GF-D8 (cell line): ENCODE results near the gene PIGK.

Experiments used
- DNase-seq: peaks from one replicate; lab custom pipeline; 2025; lab: John Stamatoyannopoulos, UW

The PIGK gene

GRCh38 chr1:77096496-77097255 is 122.6 kb downstream of the PIGK start:
- no peak for DNase-seq

- DNase-seq, result no peak
These were observed 124.0 kb downstream of the PIGK start for GRCh38 chr1:77095236-77095635.

GRCh38 chr1:77089756-77090155 is 129.5 kb downstream of the PIGK start:
- DNase-seq, result no peak

GRCh38 chr1:77085109-77085508 is 134.1 kb downstream of the PIGK start:
- DNase-seq, result no peak

- DNase-seq, result no peak
These were observed 134.8 kb downstream of the PIGK start for GRCh38 chr1:77084457-77084856.

GRCh38 chr1:77081834-77082233 is 137.4 kb downstream of the PIGK start:
- DNase-seq, result no peak

GRCh38 chr1:77076759-77077158 is 142.5 kb downstream of the PIGK start:
- no peak for DNase-seq

- no peak for DNase-seq
These were observed 151.2 kb downstream of the PIGK start for GRCh38 chr1:77068013-77068412.

- no peak for DNase-seq
These were observed 153.4 kb downstream of the PIGK start for GRCh38 chr1:77065693-77066342.

- no peak for DNase-seq
These were observed 155.0 kb downstream of the PIGK start for GRCh38 chr1:77064246-77064645.

GRCh38 chr1:77063118-77063517 is 156.1 kb downstream of the PIGK start:
- no peak for DNase-seq

GRCh38 chr1:77061162-77061561 is 158.1 kb downstream of the PIGK start:
- DNase-seq, result no peak

- peak; percentile 51 for DNase-seq
These were observed 159.2 kb downstream of the PIGK start for GRCh38 chr1:77060000-77060399.

GRCh38 chr1:77057994-77058585 is 161.1 kb downstream of the PIGK start:
- DNase-seq, result no peak

- DNase-seq, result no peak
These were observed 162.7 kb downstream of the PIGK start for GRCh38 chr1:77056525-77056924.

- no peak for DNase-seq
These were observed 167.8 kb downstream of the PIGK start for GRCh38 chr1:77051425-77051824.

- DNase-seq, result no peak
These were observed 170.6 kb downstream of the PIGK start for GRCh38 chr1:77048615-77049005.

- DNase-seq, result no peak
These were observed 171.1 kb downstream of the PIGK start for GRCh38 chr1:77047978-77048614.

- DNase-seq, result no peak
These were observed 171.7 kb downstream of the PIGK start for GRCh38 chr1:77047575-77047974.

- no peak for DNase-seq
These were observed 174.9 kb downstream of the PIGK start for GRCh38 chr1:77044133-77044849.

- DNase-seq, result no peak
These were observed 178.4 kb downstream of the PIGK start for GRCh38 chr1:77040826-77041225.

- DNase-seq, result no peak
These were observed 179.5 kb downstream of the PIGK start for GRCh38 chr1:77039739-77040138.
